SK-N-SH treated with all-trans-retinoic acid at 6 μM for 48 hours (cell line): ENCODE measurements around the gene B4GALNT3.

Experiments used
- ATAC-seq: fragments of 200-7000 bp; cut with Tn5 transposase; 3 replicates; pipeline ENCODE4 v1.9.1; 2020; ENCODE audit warnings: mild to moderate bottlenecking, moderate library complexity
- ARNTL ChIP-seq: fragments of 450-650 bp; formaldehyde crosslinking; IDR thresholded peaks from 2 replicates; pipeline ENCODE4 v1.5.0; 2020; ENCODE audit warnings: low read depth, mild to moderate bottlenecking, moderate library complexity, borderline replicate concordance
- BACH2 ChIP-seq: fragments of 250-450 bp; sonication (Bioruptor Pico); IDR thresholded peaks from 2 replicates; pipeline ENCODE4 v1.9.0; 2021; ENCODE audit warnings: mild to moderate bottlenecking, borderline replicate concordance
- CSDC2 ChIP-seq: fragments of 250-450 bp; sonication (Bioruptor Pico); IDR thresholded peaks from 2 replicates; pipeline ENCODE4 v1.5.0; 2020; ENCODE audit warnings: mild to moderate bottlenecking, moderate library complexity
- CSRNP3 ChIP-seq: fragments of 250-450 bp; sonication (Bioruptor Pico); IDR thresholded peaks from 2 replicates; pipeline ENCODE4 v1.5.1; 2021; ENCODE audit warnings: mild to moderate bottlenecking, moderate library complexity
- ESRRG ChIP-seq: fragments of 250-450 bp; sonication (Bioruptor Pico); IDR thresholded peaks from 2 replicates; pipeline ENCODE4 v1.6.1; 2021; ENCODE audit warnings: mild to moderate bottlenecking
- GLIS3 ChIP-seq: fragments of 250-450 bp; sonication (Bioruptor Pico); IDR thresholded peaks from 2 replicates; pipeline ENCODE4 v1.5.0; 2020; ENCODE audit warnings: mild to moderate bottlenecking, moderate library complexity
- ISL1 ChIP-seq: fragments of 250-450 bp; sonication (Bioruptor Pico); IDR thresholded peaks from 2 replicates; pipeline ENCODE4 v2.1.2; 2022; ENCODE audit warnings: mild to moderate bottlenecking, moderate library complexity
- OSR1 ChIP-seq: fragments of 250-450 bp; sonication (Bioruptor Pico); IDR thresholded peaks from 2 replicates; pipeline ENCODE4 v1.8.0; 2022; ENCODE audit warnings: moderate library complexity, mild to moderate bottlenecking, inconsistent platforms
- PATZ1 ChIP-seq: fragments of 250-450 bp; sonication (Bioruptor Pico); IDR thresholded peaks from 2 replicates; pipeline ENCODE4 v1.8.0; 2020; ENCODE audit warnings: mild to moderate bottlenecking, moderate library complexity, borderline replicate concordance
- RARB ChIP-seq: fragments of 250-450 bp; sonication (Bioruptor Pico); IDR thresholded peaks from 2 replicates; pipeline ENCODE4 v1.8.0; 2021; ENCODE audit warnings: mild to moderate bottlenecking, moderate library complexity
- SNAI2 ChIP-seq: fragments of 250-450 bp; sonication (Bioruptor Pico); IDR thresholded peaks from 2 replicates; pipeline ENCODE4 v1.5.0; 2020; ENCODE audit warnings: mild to moderate bottlenecking, moderate library complexity
- TOX ChIP-seq: fragments of 250-450 bp; sonication (Bioruptor Pico); IDR thresholded peaks from 2 replicates; pipeline ENCODE4 v1.8.0; 2021; ENCODE audit warnings: mild to moderate bottlenecking, moderate library complexity, borderline replicate concordance
- TSHZ2 ChIP-seq: fragments of 250-450 bp; sonication (Bioruptor Pico); IDR thresholded peaks from 2 replicates; pipeline ENCODE4 v1.5.0; 2020; ENCODE audit warnings: mild to moderate bottlenecking, moderate library complexity
- ZFP3 ChIP-seq: fragments of 250-450 bp; sonication (Bioruptor Pico); IDR thresholded peaks from 2 replicates; pipeline ENCODE4 v1.5.0; 2020; ENCODE audit warnings: mild to moderate bottlenecking, moderate library complexity
- ZNF565 ChIP-seq: fragments of 450-650 bp; formaldehyde crosslinking; conservative IDR thresholded peaks from 2 replicates; pipeline ENCODE4 v1.5.0; 2020; ENCODE audit warnings: low read depth, mild to moderate bottlenecking, moderate library complexity
- ZNF70 ChIP-seq: fragments of 450-650 bp; formaldehyde crosslinking; IDR thresholded peaks from 2 replicates; pipeline ENCODE4 v1.5.0; 2020; ENCODE audit warnings: mild to moderate bottlenecking, moderate library complexity
- ZNF8 ChIP-seq: fragments of 450-650 bp; formaldehyde crosslinking; IDR thresholded peaks from 2 replicates; pipeline ENCODE4 v1.5.0; 2020; ENCODE audit warnings: mild to moderate bottlenecking, moderate library complexity
- TF ChIP-seq, protein P1 (sequence below): fragments of 250-450 bp; sonication (Bioruptor Pico); IDR thresholded peaks from 2 replicates; pipeline ENCODE4 v1.5.1; 2020; ENCODE audit warnings: low read depth, mild to moderate bottlenecking, moderate library complexity

Gene B4GALNT3

DNA sequence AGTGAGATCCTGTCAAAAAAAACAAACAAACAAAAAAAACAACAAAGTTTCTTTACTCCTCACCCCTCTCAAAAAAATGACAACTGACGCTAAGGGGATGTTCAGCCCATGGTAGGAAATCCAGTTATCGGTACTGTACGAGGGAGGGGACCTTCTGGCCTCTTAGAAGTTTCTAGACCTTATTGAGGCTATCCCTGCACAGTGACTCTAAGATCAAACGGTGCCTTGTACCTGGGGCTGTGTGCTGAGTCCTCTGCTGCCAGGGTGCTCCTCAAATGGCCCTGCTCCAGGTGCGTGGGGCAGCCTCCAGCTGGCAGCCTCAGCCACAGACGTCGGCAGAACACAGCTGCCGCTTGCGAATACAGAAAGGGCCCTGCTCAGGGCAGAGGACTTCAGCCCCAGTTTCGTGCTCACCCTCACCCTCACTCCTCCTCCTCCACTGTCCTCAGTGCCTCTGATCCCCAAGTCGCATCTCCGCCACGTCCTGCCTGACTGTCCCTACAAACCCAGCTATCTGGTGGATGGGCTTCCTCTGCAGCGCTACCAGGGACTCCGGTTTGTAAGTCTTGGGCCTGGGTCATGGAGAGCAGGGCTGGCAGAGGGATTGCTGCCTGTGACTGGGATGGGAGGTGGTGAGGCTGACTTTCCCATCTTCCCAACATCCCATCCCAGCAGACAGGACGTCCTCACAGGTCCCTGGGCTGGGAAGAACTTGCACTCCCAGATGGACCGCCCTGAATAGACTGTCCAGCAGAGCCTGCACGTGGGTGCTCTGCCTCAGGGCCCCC, 90.9 kb downstream of the B4GALNT3 start (continued):
- no peak for TF ChIP-seq PATZ1 (CRISPR knock-in tag)
- no peak for TF ChIP-seq ESRRG (CRISPR knock-in tag)
- TF ChIP-seq CSRNP3 (CRISPR knock-in tag), result no peak
- no peak for TF ChIP-seq TOX (CRISPR knock-in tag)
- no peak for TF ChIP-seq ISL1 (CRISPR knock-in tag)
- no peak for TF ChIP-seq OSR1 (CRISPR knock-in tag)
- no peak for TF ChIP-seq ZFP3 (CRISPR knock-in tag)

GRCh38 chr12:552466-552865, 92.7 kb downstream of the B4GALNT3 start:
- no peak for ATAC-seq
- TF ChIP-seq ZNF70 (no peak), ISL1 (CRISPR knock-in tag) (no peak), GLIS3 (CRISPR knock-in tag) (no peak), ARNTL (CRISPR knock-in tag) (no peak), ZNF565 (CRISPR knock-in tag) (no peak), TOX (CRISPR knock-in tag) (no peak), TSHZ2 (no peak), CSRNP3 (CRISPR knock-in tag) (no peak)

DNA sequence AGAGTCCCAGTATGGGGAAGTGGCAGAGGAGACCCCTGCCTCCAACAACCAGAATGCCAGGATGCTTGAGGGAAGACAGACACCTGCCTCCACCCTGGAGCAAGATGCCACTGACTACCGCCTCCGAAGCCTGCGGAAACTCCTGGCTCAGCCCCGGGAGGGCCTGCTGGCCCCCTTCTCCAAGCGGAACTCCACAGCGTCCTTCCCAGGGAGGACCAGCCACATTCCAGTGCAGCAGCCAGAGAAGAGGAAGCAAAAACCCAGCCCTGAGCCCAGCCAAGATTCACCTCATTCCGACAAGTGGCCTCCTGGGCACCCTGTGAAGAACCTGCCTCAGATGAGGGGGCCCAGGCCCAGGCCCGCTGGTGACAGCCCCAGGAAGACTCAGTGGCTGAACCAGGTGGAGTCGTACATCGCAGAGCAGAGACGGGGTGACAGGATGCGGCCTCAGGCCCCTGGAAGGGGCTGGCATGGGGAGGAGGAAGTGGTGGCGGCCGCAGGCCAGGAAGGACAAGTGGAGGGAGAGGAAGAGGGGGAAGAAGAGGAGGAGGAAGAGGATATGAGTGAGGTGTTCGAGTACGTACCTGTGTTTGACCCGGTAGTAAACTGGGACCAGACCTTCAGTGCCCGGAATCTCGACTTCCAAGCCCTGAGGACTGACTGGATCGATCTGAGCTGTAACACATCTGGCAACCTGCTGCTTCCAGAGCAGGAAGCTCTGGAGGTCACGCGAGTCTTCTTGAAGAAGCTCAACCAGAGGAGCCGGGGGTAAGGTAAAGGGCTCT, 93.7 kb downstream of the B4GALNT3 start:
- TF ChIP-seq OSR1 (CRISPR knock-in tag) (no peak), ESRRG (CRISPR knock-in tag) (no peak), ZFP3 (CRISPR knock-in tag) (no peak), RARB (CRISPR knock-in tag) (no peak), GLIS3 (CRISPR knock-in tag) (no peak), SNAI2 (CRISPR knock-in tag) (no peak), ZNF8 (no peak), BACH2 (CRISPR knock-in tag) (no peak), CSDC2 (CRISPR knock-in tag) (no peak), ZNF565 (CRISPR knock-in tag) (no peak), ISL1 (CRISPR knock-in tag) (no peak)
- TF ChIP-seq, protein P1, sequence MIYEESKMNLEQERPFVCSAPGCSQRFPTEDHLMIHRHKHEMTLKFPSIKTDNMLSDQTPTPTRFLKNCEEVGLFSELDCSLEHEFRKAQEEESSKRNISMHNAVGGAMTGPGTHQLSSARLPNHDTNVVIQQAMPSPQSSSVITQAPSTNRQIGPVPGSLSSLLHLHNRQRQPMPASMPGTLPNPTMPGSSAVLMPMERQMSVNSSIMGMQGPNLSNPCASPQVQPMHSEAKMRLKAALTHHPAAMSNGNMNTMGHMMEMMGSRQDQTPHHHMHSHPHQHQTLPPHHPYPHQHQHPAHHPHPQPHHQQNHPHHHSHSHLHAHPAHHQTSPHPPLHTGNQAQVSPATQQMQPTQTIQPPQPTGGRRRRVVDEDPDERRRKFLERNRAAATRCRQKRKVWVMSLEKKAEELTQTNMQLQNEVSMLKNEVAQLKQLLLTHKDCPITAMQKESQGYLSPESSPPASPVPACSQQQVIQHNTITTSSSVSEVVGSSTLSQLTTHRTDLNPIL (CRISPR knock-in tag), result no peak
- ATAC-seq, result no peak
